HCT116 (cell line): Measurements from ENCODE around the gene ROCK2. TPM values are rescaled to one million over a fixed set of nuclear protein-coding genes. Genes with fewer than 3 reads are reported as not detected.

Experiments used
- ATAC-seq: fragments of 200-7000 bp; cut with Tn5 transposase; 2 replicates; pipeline ENCODE4 v1.9.1; 2020; ENCODE audit warnings: mild to moderate bottlenecking, moderate library complexity
- BruUV-seq: library from RNA; stranded (reverse); fragments of 400-500 nt; replicated peaks from 2 replicates; lab custom pipeline; 2021; lab: Mats Ljungman, UMichigan
- CTCF ChIA-PET: fragments of 300-600 bp; sonication (Branson Sonifier 250); formaldehyde crosslinking; loops from one replicate; lab custom pipeline; 2021; ENCODE audit warnings: antibody characterized with exemption; lab: Charles Lee
- POLR2A ChIA-PET: fragments of 300-600, 350-600 bp; sonication (Branson Sonifier 250); formaldehyde crosslinking; loops from one replicate; lab custom pipeline; 2021; ENCODE audit warnings: antibody characterized with exemption; lab: Charles Lee
- RAD21 ChIA-PET, 2 experiments: fragments of 300-600 bp; sonication (Branson Sonifier 250); formaldehyde crosslinking; loops; one replicate each; lab custom pipeline; 2023; ENCODE audit warnings: low total read pairs in 2 of 2; ENCODE audit not compliant: uncharacterized antibody in 2 of 2, unreplicated experiment in 2 of 2, low non-redundant PET in 1 of 2; lab: Charles Lee
- DNase-seq: peaks from one replicate; pipeline ENCODE4 v3.0.0-alpha.2; 2010; ENCODE audit warnings: low read depth, low spot score
- H2AFZ ChIP-seq: fragments of 200-600 bp; shearing (Covaris generic), sonication (generic); 2 replicates; pipeline ENCODE4 v1.6.1; 2017; ENCODE audit warnings: low read depth, mixed run types, mixed read lengths, antibody characterized with exemption, low read length; ENCODE audit not compliant: poor library complexity, severe bottlenecking
- H3K27ac ChIP-seq: 2 replicates; pipeline ENCODE4 v1.5.1; 2012; ENCODE audit warnings: low read depth, low read length
- H3K27me3 ChIP-seq: fragments of 200-600 bp; sonication (generic); 2 replicates; pipeline ENCODE4 v1.6.1; 2016; ENCODE audit warnings: mixed run types, low read length, mixed read lengths; ENCODE audit not compliant: insufficient read depth
- H3K36me3 ChIP-seq, 2 experiments: fragments of 200-500 bp in 1 of 2; fragments of 200-600 bp in 1 of 2; sonication (Bioruptor generic) in 1 of 2; sonication (generic) in 1 of 2; 2 replicates each; pipeline versions ENCODE4 v1.5.1 to v1.6.1; 2014 to 2016; ENCODE audit warnings: low read length in 2 of 2, inconsistent platforms in 1 of 2, mixed read lengths in 1 of 2, mixed run types in 1 of 2; ENCODE audit not compliant: insufficient read depth in 2 of 2, control insufficient read depth in 1 of 2
- H3K4me1 ChIP-seq, 2 experiments: fragments of 200-600 bp in 1 of 2; sonication (generic) in 1 of 2; 2 replicates each; pipeline versions ENCODE4 v1.5.1 to v1.6.1; 2012 to 2017; ENCODE audit warnings: low read length in 2 of 2, inconsistent platforms in 1 of 2, mild to moderate bottlenecking in 1 of 2, mixed read lengths in 1 of 2, mixed run types in 1 of 2, moderate library complexity in 1 of 2; ENCODE audit not compliant: insufficient read depth in 2 of 2, control insufficient read depth in 1 of 2
- H3K4me2 ChIP-seq: fragments of 200-600 bp; sonication (generic); 2 replicates; pipeline ENCODE4 v1.6.1; 2017; ENCODE audit warnings: mixed run types, low read length, mixed read lengths
- H3K4me3 ChIP-seq, 2 experiments: fragments of 200-600 bp in 1 of 2; sonication (generic) in 1 of 2; replicated peaks in 1 of 2; 2 replicates each; pipeline ENCODE4 v1.5.1; 2011 to 2016; ENCODE audit warnings: low read length in 2 of 2, control low read depth in 1 of 2, low read depth in 1 of 2, mild to moderate bottlenecking in 1 of 2, mixed read lengths in 1 of 2, mixed run types in 1 of 2
- H3K79me2 ChIP-seq: fragments of 200-600 bp; sonication (generic); 2 replicates; pipeline ENCODE4 v1.6.1; 2017; ENCODE audit warnings: mild to moderate bottlenecking, mixed run types, low read length, moderate library complexity, mixed read lengths; ENCODE audit not compliant: insufficient read depth
- H3K9ac ChIP-seq: fragments of 200-600 bp; sonication (generic); 2 replicates; pipeline ENCODE4 v1.6.1; 2016; ENCODE audit warnings: low read length, mixed read lengths
- H3K9me2 ChIP-seq: fragments of 200-600 bp; sonication (generic), shearing (Covaris generic); 2 replicates; pipeline ENCODE4 v1.6.1; 2017; ENCODE audit warnings: mixed run types, mild to moderate bottlenecking, moderate library complexity; ENCODE audit not compliant: insufficient read depth
- H3K9me3 ChIP-seq, 2 experiments: fragments of 200-500 bp in 1 of 2; fragments of 200-600 bp in 1 of 2; sonication (Bioruptor generic) in 1 of 2; sonication (generic) in 1 of 2; 2 replicates each; pipeline ENCODE4 v1.6.1; 2014 to 2017; ENCODE audit warnings: low read length in 2 of 2, mixed read lengths in 2 of 2, inconsistent platforms in 1 of 2, low read depth in 1 of 2, mild to moderate bottlenecking in 1 of 2, mixed run types in 1 of 2, moderate library complexity in 1 of 2; ENCODE audit not compliant: control insufficient read depth in 1 of 2, insufficient read depth in 1 of 2
- H4K20me1 ChIP-seq: fragments of 200-600 bp; sonication (generic), shearing (Covaris generic); 2 replicates; pipeline ENCODE4 v1.6.1; 2017; ENCODE audit warnings: mixed run types, mild to moderate bottlenecking, moderate library complexity; ENCODE audit not compliant: insufficient read depth
- CEBPB ChIP-seq: IDR thresholded peaks from 2 replicates; pipeline ENCODE4 v1.6.1; 2012; ENCODE audit warnings: low read depth
- CTCF ChIP-seq, 3 experiments: fragments of 200-600 bp in 1 of 3; sonication (generic) in 1 of 3; IDR thresholded peaks in 2 of 3; conservative IDR thresholded peaks in 1 of 3; 2 replicates each; pipeline ENCODE4 v1.5.1; 2012 to 2017; ENCODE audit warnings: low read depth in 2 of 3, low read length in 2 of 3, antibody characterized with exemption in 1 of 3, borderline replicate concordance in 1 of 3, control low read depth in 1 of 3, mild to moderate bottlenecking in 1 of 3, mixed read lengths in 1 of 3, mixed run types in 1 of 3, moderate library complexity in 1 of 3; ENCODE audit not compliant: insufficient read depth in 1 of 3
- ELF1 ChIP-seq: IDR thresholded peaks from 2 replicates; pipeline ENCODE4 v1.6.1; 2012; ENCODE audit warnings: low read depth, borderline replicate concordance
- EZH2 ChIP-seq: fragments of 200-600 bp; sonication (generic); IDR thresholded peaks from 2 replicates; pipeline ENCODE4 v1.6.1; 2017; ENCODE audit warnings: antibody characterized with exemption, mixed run types
- EZH2phosphoT487 ChIP-seq: fragments of 200-600 bp; IDR thresholded peaks from 2 replicates; pipeline ENCODE4 v1.6.1; 2018; ENCODE audit warnings: antibody characterized with exemption, borderline replicate concordance
- FOSL1 ChIP-seq: IDR thresholded peaks from 2 replicates; pipeline ENCODE4 v1.6.1; 2012; ENCODE audit warnings: low read depth
- JUND ChIP-seq: IDR thresholded peaks from 2 replicates; pipeline ENCODE4 v1.6.1; 2012
- POLR2A ChIP-seq: IDR thresholded peaks from 2 replicates; pipeline ENCODE4 v1.7.0; 2011; ENCODE audit warnings: borderline replicate concordance; ENCODE audit not compliant: insufficient read depth, insufficient read length; ENCODE audit errors: extremely low read depth
- RAD21 ChIP-seq: IDR thresholded peaks from 2 replicates; pipeline ENCODE4 v1.6.1; 2012; ENCODE audit warnings: low read depth, mild to moderate bottlenecking
- SIN3A ChIP-seq: IDR thresholded peaks from 2 replicates; pipeline ENCODE4 v1.6.1; 2012; ENCODE audit warnings: low read depth
- SP1 ChIP-seq: IDR thresholded peaks from 2 replicates; pipeline ENCODE4 v1.6.1; 2012; ENCODE audit warnings: low read depth
- SRF ChIP-seq: IDR thresholded peaks from 2 replicates; pipeline ENCODE4 v1.6.1; 2012; ENCODE audit warnings: low read depth
- TCF7L2 ChIP-seq: IDR thresholded peaks from 2 replicates; pipeline ENCODE4 v1.7.0; 2011; ENCODE audit warnings: borderline replicate concordance, inconsistent platforms; ENCODE audit not compliant: insufficient read depth, insufficient read length; ENCODE audit errors: extremely low read depth
- YY1 ChIP-seq: IDR thresholded peaks from 2 replicates; pipeline ENCODE4 v1.6.1; 2011; ENCODE audit warnings: low read length, low read depth, moderate library complexity, mild to moderate bottlenecking; ENCODE audit not compliant: insufficient replicate concordance; ENCODE audit errors: extremely low read depth
- ZBTB33 ChIP-seq: IDR thresholded peaks from 2 replicates; pipeline ENCODE4 v1.6.1; 2011; ENCODE audit warnings: mild to moderate bottlenecking, low read length, moderate library complexity; ENCODE audit not compliant: insufficient replicate concordance; ENCODE audit errors: extremely low read depth
- ZFX ChIP-seq: fragments of 450-650 bp; IDR thresholded peaks from 2 replicates; pipeline ENCODE4 v1.6.1; 2017
- ZNF274 ChIP-seq: fragments of 200-500 bp; sonication (Bioruptor generic); IDR thresholded peaks from 2 replicates; pipeline ENCODE4 v1.6.1; 2014; ENCODE audit warnings: mild to moderate bottlenecking, low read depth, low read length, inconsistent platforms
- intact Hi-C: fragments of 100-400 bp; cut with micrococcal nuclease; formaldehyde crosslinking; loops from 2 replicates; pipeline ENCODE4 v1.10.0; 2022
- total RNA-seq: library from RNA; stranded (reverse); gene quantifications from one replicate; pipeline ENCODE4 v1.2.1, GENCODE V29; 2021; ENCODE audit not compliant: unreplicated experiment
- TF ChIP-seq, protein P1 (sequence below): IDR thresholded peaks from 2 replicates; pipeline ENCODE4 v1.6.1; 2012
- TF ChIP-seq, protein P2 (sequence below): IDR thresholded peaks from 2 replicates; pipeline ENCODE4 v1.6.1; 2012
- TF ChIP-seq, protein P3 (sequence below): IDR thresholded peaks from 2 replicates; pipeline ENCODE4 v1.6.1; 2012; ENCODE audit warnings: low read depth

ROCK2 gene
- total RNA-seq, 1 experiment from 2014 or later, result 48.0 TPM

DNA sequence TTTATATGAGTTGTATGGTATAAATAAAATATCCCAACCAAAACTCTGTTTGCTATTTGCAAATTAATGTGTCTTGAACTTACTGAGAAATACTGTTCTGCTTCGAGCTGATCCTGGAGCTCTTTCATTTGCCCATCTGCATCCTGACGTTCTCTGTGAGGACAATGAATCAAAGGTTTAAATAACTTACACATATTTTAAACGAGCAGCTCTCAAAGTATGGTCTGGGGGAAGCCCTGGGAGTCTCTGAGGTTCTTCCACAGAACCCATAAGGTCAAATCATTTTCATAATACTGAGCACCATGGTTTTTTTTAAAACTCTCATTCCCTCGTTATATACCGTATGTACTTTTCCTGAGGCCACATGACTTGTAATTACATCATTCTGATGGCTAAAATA is 142.5 kb downstream of the ROCK2 start:
- no peak for ATAC-seq
- no peaks in the 10 kb centered on the region for H3K9me3 ChIP-seq
- H3K4me1 ChIP-seq, result peaks cover 13 to 22% of the 10 kb centered on the region in 2 experiments; a peak in 3 of 4 replicates
- ChIA-PET CTCF (interaction anchor here (1.0 kb wide), 1 partner anchor 33 kb away, joined by 3 read pairs; no protein-coding TSS in a partner anchor), POLR2A (no interaction called here), RAD21 (no interaction called here)
- no TSS peak for BruUV-seq
- no peak overlapping the region for H3K27ac ChIP-seq
- no peak overlapping the region for H3K9ac ChIP-seq
- H3K4me2 ChIP-seq, result no peak overlapping the region
- H3K79me2 ChIP-seq, result no peaks in the 10 kb centered on the region
- H3K27me3 ChIP-seq, result no peaks in the 10 kb centered on the region
- no peak for TF ChIP-seq FOSL1
- TF ChIP-seq RAD21, result no peak
- TF ChIP-seq TCF7L2, result no peak
- no peak for TF ChIP-seq POLR2A
- TF ChIP-seq JUND, result no peak
- no peak for TF ChIP-seq EZH2phosphoT487
- TF ChIP-seq EZH2, result no peak
- TF ChIP-seq, protein P1, sequence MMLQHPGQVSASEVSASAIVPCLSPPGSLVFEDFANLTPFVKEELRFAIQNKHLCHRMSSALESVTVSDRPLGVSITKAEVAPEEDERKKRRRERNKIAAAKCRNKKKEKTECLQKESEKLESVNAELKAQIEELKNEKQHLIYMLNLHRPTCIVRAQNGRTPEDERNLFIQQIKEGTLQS, result no peak
- TF ChIP-seq, protein P2, sequence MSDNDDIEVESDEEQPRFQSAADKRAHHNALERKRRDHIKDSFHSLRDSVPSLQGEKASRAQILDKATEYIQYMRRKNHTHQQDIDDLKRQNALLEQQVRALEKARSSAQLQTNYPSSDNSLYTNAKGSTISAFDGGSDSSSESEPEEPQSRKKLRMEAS, result no peak
- no peak for TF ChIP-seq SIN3A
- no peak for TF ChIP-seq CTCF (IDR thresholded peaks at IDR 0.05 in 2 of 3, conservative IDR thresholded peaks at IDR 0.05 in 1 of 3; ENCODE audit: borderline replicate concordance in 1 of 3, insufficient read depth in 1 of 3, low read depth in 2 of 3, low read length in 2 of 3)
- TF ChIP-seq, protein P3, sequence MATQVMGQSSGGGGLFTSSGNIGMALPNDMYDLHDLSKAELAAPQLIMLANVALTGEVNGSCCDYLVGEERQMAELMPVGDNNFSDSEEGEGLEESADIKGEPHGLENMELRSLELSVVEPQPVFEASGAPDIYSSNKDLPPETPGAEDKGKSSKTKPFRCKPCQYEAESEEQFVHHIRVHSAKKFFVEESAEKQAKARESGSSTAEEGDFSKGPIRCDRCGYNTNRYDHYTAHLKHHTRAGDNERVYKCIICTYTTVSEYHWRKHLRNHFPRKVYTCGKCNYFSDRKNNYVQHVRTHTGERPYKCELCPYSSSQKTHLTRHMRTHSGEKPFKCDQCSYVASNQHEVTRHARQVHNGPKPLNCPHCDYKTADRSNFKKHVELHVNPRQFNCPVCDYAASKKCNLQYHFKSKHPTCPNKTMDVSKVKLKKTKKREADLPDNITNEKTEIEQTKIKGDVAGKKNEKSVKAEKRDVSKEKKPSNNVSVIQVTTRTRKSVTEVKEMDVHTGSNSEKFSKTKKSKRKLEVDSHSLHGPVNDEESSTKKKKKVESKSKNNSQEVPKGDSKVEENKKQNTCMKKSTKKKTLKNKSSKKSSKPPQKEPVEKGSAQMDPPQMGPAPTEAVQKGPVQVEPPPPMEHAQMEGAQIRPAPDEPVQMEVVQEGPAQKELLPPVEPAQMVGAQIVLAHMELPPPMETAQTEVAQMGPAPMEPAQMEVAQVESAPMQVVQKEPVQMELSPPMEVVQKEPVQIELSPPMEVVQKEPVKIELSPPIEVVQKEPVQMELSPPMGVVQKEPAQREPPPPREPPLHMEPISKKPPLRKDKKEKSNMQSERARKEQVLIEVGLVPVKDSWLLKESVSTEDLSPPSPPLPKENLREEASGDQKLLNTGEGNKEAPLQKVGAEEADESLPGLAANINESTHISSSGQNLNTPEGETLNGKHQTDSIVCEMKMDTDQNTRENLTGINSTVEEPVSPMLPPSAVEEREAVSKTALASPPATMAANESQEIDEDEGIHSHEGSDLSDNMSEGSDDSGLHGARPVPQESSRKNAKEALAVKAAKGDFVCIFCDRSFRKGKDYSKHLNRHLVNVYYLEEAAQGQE, result no peak
- TF ChIP-seq SRF, result no peak
- no peak for TF ChIP-seq SP1
- TF ChIP-seq ELF1, result no peak
- TF ChIP-seq ZNF274, result no peak
- no peak for TF ChIP-seq ZBTB33
- no peak for TF ChIP-seq YY1
- TF ChIP-seq CEBPB, result no peak
- no peak for TF ChIP-seq ZFX
- TF ChIP-seq, all 23 proteins: peak for 0
- H2AFZ ChIP-seq, result no peak overlapping the region
- DNase-seq, result no peak
- peaks cover 4 to 11% of the 10 kb centered on the region in 2 experiments; a peak in 3 of 4 replicates for H3K36me3 ChIP-seq
- H3K9me2 ChIP-seq, result no peaks in the 10 kb centered on the region
- intact Hi-C loops, result no loop called here
- H4K20me1 ChIP-seq, result no peaks in the 10 kb centered on the region
- H3K4me3 ChIP-seq, result no peak overlapping the region
